Progenitor cell of endocrine pancreas (in vitro differentiated cells): ENCODE measurements around the gene PM20D2. TPM values are rescaled to one million over a fixed set of nuclear protein-coding genes. Genes with fewer than 3 reads are reported as not detected.
A peak's percentile ranks its signal among the peaks of the same experiment; 100 is the strongest.

Experiments
- DNase-seq: peaks from one replicate; pipeline ENCODE4 v3.0.0; 2021; ENCODE audit warnings: low spot score; ENCODE audit not compliant: unreplicated experiment
- H3K27ac Mint-ChIP-seq: 2 replicates; pipeline ENCODE4 v1.8.0; 2021; ENCODE audit warnings: mild to moderate bottlenecking, moderate library complexity, mixed read lengths
- H3K27me3 Mint-ChIP-seq: 2 replicates; pipeline ENCODE4 v1.8.0; 2021; ENCODE audit warnings: mixed read lengths
- H3K36me3 Mint-ChIP-seq: 2 replicates; pipeline ENCODE4 v1.8.0; 2022; ENCODE audit warnings: mixed read lengths; ENCODE audit not compliant: insufficient read depth
- H3K4me1 Mint-ChIP-seq: 2 replicates; pipeline ENCODE4 v1.8.0; 2021; ENCODE audit warnings: low read depth, mixed read lengths
- H3K4me3 Mint-ChIP-seq: 2 replicates; pipeline ENCODE4 v1.8.0; 2021; ENCODE audit warnings: low read depth, mild to moderate bottlenecking, moderate library complexity, mixed read lengths
- H3K9me3 Mint-ChIP-seq: 2 replicates; pipeline ENCODE4 v1.8.0; 2021; ENCODE audit warnings: low read depth, mixed read lengths
- total RNA-seq: library from RNA; stranded (reverse); gene quantifications from 2 replicates; pipeline ENCODE4 v1.2.1, GENCODE V29; 2021
- TF ChIP-seq, protein P1 (sequence below): fragments of 200-600 bp; sonication (generic); IDR thresholded peaks from one replicate; pipeline ENCODE4 v1.5.0; 2021; ENCODE audit warnings: antibody characterized with exemption, mild to moderate bottlenecking; ENCODE audit not compliant: unreplicated experiment

The PM20D2 gene
- total RNA-seq, 1 donor from 2014 or later: 20.8 TPM

DNA sequence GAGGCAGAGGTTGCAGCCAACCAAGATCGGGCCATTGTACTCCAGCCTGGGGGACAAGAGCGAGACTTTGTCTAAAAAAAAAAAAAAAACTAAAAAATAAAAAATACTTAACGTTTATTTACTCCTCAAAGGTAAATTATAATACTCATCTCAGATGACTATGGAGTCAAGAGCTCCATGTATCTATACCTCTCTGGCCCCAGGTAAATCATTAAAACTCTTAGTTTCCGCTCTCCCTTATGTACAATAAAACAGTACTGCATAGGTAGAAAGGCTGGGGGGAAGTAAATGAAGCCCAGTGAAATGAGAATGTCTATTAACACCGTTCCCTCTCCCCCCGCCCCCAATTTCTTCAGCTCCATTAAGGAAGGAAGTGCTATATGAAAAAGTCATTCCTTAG is 29.2 kb upstream of the PM20D2 start:
- TF ChIP-seq, protein P1, sequence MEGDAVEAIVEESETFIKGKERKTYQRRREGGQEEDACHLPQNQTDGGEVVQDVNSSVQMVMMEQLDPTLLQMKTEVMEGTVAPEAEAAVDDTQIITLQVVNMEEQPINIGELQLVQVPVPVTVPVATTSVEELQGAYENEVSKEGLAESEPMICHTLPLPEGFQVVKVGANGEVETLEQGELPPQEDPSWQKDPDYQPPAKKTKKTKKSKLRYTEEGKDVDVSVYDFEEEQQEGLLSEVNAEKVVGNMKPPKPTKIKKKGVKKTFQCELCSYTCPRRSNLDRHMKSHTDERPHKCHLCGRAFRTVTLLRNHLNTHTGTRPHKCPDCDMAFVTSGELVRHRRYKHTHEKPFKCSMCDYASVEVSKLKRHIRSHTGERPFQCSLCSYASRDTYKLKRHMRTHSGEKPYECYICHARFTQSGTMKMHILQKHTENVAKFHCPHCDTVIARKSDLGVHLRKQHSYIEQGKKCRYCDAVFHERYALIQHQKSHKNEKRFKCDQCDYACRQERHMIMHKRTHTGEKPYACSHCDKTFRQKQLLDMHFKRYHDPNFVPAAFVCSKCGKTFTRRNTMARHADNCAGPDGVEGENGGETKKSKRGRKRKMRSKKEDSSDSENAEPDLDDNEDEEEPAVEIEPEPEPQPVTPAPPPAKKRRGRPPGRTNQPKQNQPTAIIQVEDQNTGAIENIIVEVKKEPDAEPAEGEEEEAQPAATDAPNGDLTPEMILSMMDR: no peak
- Mint-ChIP-seq H3K9me3 (no peaks in the 10 kb centered on the region), H3K27ac (peak overlapping the region; percentile 95), H3K36me3 (no peaks in the 10 kb centered on the region), H3K4me3 (peak overlapping the region; percentile 88), H3K4me1 (peaks cover 6% of the 10 kb centered on the region), H3K27me3 (no peaks in the 10 kb centered on the region)
- DNase-seq: no peak

DNA sequence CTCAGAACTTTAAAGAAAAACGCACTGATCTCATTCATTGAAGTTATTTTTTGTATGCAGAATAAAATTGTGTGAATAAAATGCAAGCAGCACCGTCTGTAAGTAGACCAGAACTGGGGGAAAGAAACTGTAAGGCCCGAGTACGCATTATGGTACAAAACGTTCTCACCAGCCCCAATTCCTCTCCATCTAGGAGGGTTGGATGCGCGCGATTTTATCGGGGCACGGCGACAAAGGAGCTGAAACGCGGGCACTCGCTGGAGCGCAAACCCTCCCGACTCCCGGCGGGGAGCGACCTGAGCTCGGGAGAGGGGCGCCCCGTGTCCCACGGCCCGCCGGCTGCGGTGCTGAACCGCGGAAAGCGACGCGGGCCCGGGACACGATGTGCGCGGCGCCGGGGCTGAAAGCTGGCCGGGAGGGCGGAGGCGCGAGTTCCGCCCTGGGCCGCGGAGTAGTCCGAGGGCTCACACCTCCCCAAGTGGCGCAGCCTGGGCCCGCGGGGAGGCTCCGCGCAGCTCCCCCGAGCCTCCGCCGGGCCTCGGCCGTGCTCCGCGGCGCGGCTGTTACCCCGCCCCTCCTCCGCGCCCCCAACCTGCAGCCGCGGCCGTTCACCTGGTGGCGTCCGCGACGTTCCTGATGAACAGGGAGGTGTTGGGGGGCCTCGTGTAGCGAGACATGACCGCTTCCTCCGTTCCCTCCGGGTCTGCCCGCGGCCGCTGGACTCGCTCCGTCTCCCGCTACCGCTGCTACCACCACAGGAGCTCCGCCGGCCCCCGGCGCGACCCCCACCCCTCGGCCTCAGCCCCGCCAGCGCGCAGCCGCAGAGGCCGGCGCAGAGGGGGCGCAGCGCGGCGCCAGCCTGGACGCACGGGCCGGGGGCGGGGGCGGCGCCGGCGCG is 28.4 kb upstream of the PM20D2 start, which contains the start of gene SRSF12:
TSS of gene SRSF12 (minus strand) at position 861 of the 898 bp plus-strand sequence. CDS start at position 677, 184 bp downstream.
- DNase-seq: peak; percentile 55
- no peaks in the 10 kb centered on the region for H3K9me3 Mint-ChIP-seq
- peaks cover 6% of the 10 kb centered on the region for H3K4me1 Mint-ChIP-seq
- H3K36me3 Mint-ChIP-seq: no peaks in the 10 kb centered on the region
- peak within 1 kb of the TSS; percentile 95 for H3K27ac Mint-ChIP-seq
- peak within 1 kb of the TSS; percentile 88 for H3K4me3 Mint-ChIP-seq
- TF ChIP-seq, protein P1: peak; percentile 27
- H3K27me3 Mint-ChIP-seq: no peaks in the 10 kb centered on the region

DNA sequence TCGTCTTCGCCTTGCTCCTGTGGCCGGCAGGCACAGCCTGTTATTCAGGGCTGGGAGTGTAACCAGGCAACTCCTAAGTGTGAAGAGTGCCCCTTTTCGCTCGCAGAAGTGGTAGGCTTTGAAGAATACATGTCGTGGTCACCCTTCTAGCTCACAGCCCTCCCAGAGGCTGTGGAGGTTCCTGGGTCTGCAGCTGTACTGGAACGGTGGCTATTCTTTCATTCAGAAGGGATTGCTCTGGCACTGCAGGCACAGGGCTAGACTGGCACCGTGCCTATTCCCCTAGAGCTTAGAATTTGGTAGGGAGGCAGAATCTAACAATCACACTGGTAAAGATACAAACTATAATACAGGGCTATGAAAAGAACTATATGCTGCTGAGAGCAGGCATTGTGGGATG is 26.9 kb upstream of the PM20D2 start:
- TF ChIP-seq, protein P1: no peak
- Mint-ChIP-seq H3K36me3 (no peaks in the 10 kb centered on the region), H3K4me3 (peak overlapping the region; percentile 75), H3K27me3 (no peaks in the 10 kb centered on the region), H3K4me1 (peaks cover 6% of the 10 kb centered on the region), H3K9me3 (no peaks in the 10 kb centered on the region), H3K27ac (no peak overlapping the region)
- no peak for DNase-seq

DNA sequence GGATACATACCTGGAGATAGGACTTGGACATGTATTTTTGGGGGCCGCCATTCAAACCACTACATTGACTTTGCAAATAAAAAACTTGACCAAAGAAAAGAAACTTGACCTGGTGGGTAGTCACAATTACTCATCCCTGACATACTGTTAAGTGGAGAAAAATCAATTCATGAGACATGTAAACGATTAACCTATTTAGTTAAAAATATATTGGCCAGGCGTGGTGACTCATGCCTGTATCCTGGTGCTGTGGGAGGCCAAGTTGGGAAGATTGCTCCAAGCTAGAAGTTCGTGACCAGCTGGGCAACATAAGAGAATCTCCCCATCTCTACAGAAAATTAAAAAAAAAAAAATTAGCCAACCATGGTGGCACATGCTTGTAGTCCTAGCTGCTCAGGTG is 25.5 kb upstream of the PM20D2 start:
- no peak for DNase-seq

DNA sequence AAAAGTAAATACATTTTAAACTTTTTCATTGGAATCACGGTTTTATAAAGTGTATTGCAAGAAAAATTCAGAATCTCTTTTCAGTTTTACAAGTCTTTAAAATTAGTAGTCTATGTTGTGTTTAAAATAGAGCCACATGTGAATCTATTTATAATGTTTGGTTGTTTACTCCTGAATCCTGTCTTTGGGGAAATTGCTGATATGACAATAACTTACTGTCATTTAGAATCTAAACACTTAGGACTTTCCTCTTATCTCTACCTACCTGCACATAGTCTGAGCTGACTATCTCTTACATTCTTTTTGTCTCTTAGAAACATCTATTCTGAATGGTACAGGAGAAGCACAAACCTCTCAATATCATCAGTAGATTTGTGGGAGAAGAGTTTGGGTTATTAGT is 23.9 kb upstream of the PM20D2 start:
- TF ChIP-seq, protein P1: no peak
- H3K9me3 Mint-ChIP-seq: no peaks in the 10 kb centered on the region
- H3K27me3 Mint-ChIP-seq: no peaks in the 10 kb centered on the region
- peaks cover under 1% of the 10 kb centered on the region for H3K36me3 Mint-ChIP-seq
- no peak for DNase-seq
- H3K27ac Mint-ChIP-seq: no peak overlapping the region
- H3K4me1 Mint-ChIP-seq: peaks cover 4% of the 10 kb centered on the region
- no peak overlapping the region for H3K4me3 Mint-ChIP-seq

More for the DNA sequence above, 25.5 kb upstream of the PM20D2 start:
- Mint-ChIP-seq H3K36me3 (no peaks in the 10 kb centered on the region), H3K27ac (no peak overlapping the region), H3K4me3 (no peak overlapping the region), H3K27me3 (no peaks in the 10 kb centered on the region), H3K9me3 (no peaks in the 10 kb centered on the region), H3K4me1 (peaks cover 6% of the 10 kb centered on the region)
- TF ChIP-seq, protein P1: no peak
